ENCODE measurements around the gene PTGER1.

PTGER1 gene

DNA sequence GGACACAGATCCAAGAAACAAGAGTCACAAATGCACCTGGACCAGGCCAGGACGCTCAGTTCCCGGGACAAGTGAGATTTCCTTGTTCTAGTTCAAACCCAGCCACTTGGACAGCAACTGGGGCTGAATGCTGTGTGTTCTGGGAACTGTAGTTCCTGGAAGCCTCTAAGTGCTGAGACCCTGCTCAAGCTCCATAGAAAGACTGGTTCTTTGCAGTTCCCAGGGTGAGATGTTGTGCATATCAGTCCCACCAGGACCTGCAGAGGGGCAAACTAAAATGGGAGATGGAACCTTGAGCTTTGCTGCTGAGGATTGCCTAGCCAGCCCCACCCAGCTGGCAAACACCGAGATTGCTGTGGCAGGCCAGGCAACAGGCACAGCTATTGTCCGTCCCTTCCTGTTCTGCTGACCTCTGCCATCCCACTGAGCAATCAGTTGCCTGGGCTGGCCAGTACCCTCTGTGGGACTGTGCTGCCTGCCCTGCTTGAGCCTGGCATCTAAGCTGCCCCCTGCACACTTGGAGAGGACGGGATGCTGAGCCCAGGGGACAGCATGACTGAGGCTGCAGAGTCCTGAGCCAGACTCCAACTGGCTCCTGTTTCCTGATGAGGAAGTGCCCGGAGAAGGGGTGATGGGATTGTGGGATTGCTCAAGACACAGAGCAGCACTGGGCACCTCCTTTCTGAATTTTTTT, 22.2 kb upstream of the PTGER1 start:
- peak in 1 of 2 experiments; percentile 37 for DNase-seq

- no peak for DNase-seq
Observed at GRCh38 chr19:14496834-14497227, 21.7 kb upstream of the PTGER1 start.

DNA sequence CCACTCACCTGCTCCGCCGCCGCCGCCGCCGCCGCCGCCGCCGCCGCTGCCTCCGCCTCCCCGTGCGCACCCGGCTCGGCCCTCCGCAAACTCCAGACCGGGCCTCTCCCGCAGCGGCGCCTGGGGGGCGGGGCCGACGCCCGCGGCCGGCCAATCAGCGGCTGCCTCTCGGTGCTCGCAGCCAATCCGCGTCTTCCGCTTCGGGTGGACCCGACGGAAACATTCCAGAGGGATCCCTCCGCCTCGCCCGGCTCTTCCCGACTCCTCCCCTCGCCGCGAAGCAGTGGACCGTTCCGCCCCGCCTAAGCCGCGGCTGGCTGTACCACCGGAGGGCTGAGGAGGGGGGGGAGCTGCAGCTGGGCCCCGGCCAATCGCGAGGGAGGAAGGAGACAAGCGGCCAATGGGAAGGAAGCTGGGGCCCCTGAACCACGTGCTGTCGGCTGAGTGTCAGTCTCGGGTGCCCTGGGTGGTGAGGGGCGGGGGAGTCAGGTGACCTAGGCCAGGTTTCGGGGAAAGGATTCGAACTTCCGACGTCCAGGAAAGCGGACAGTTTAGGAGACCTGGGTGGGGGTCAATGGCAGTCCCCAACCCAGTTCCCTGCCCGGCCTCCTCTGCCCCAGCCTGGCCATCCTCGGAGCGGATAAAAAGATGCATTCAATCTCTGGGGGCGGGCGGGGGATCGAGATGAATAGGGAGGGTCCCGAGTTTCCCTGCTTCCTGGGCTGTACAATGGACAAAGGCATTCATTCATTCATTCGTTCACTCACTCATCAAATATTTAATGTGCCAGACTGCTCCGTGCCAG, 21.1 kb upstream of the PTGER1 start, which contains the start of gene GIPC1:
Gene GIPC1 (minus strand): TSS at position 99 of the 805 bp plus-strand sequence. CDS start 13,151 bp downstream, outside the sequence.
- DNase-seq = peak; percentile 99

- no peak for DNase-seq
Observed at GRCh38 chr19:14495672-14496028, 20.5 kb upstream of the PTGER1 start.

- DNase-seq = no peak
Observed at GRCh38 chr19:14494910-14495671, 19.9 kb upstream of the PTGER1 start.

- no peak for DNase-seq
Observed at GRCh38 chr19:14494411-14494810, 19.3 kb upstream of the PTGER1 start.

DNA sequence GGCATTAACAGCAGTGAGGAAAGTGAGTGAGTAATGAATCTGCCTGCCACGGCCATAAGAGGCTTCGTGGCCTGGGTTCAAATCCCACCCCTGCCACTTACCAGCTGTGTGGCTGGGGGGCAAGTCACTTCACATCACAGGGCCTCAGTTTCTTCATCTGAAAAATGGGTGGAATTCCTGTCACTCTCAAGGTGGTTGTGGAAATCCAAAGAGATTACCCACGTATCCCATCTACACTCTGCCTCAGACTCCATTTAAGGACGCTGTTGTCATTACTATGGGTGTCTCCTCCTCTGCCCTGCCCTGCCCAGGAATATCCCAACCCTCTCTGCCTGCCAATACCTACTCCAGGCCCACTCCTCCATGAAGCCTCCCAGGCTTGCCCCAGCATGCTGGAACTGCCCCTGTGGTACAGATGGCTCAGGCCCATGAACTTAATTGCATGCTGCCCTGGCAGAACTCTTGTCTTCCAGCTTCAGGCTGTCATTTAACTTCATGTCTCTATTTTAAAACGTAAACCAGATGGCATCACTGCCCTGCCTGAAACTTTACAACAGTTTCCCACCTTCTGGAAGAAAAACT, 17.7 kb upstream of the PTGER1 start:
- DNase-seq = no peak

DNA sequence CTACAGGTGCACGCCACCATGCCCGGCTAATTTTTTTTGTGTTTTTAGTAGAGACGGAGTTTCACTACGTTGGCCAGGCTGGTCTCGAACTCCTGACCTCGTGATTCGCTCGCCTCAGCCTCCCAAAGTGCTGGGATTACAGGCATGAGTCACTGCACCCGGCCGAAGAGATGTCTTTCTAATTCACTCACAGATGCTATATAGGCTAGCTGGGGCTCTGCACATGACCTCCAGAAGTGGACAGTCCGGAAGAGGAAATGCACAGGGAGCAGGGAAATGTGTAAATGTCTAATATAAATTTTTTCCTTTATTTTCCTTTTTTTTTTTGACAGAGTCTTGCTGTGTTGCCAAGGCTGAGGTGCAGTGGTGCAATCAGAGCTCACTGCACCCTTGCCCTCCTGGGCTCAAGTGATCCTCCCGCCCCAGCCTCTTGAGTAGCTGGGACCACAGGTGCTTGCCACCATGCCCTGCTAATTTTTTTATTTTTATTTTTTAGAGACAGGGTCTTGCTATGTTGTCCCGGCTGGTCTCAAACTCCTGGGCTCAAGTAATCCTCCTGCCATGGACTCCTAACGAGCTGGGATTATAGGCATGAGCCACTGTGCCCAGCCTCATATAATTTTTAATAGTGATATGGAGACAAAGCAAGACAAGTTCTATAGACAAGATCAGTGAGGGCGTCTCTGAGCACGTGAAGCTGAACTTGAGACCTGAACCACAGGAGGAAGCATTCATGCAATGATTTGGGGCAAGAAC, 12.4 kb upstream of the PTGER1 start:
- no peak for DNase-seq

DNA sequence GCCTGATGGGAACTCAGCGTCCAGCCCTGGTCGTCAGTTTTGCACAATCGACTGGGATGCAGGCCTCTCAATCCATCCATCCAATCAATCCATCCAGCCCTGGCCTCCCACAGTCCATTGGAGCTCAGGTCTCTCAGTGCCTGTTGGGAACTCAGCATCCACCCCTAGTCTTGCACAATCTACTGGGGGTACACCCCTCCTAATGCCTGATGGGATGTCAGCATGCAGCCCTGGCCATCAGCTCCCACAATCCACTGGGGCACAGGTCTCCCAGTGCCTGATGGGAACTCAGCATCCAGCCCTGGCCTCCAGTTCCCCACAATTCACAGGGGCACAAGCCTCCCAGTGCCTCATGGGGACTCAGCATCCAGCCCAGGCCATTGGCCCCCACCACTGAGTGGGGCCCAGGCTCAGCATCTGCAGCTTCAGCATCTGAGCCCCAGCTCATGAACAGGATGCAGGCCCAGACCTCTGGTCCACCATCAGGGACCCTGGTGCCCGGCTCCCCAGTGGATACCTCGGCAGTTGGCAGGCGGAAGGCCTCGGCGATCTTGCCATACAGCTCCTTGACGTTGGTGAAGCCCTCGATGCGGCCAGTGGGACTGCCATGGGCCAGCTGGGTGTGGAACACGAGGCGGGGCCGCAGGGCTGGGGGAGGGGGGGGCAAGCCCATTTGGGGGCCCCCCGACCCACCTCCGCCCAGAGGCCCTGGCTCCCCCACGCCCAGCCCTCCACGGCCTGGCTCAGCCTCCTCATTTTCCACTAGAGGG, 7.2 kb upstream of the PTGER1 start:
- no peak for DNase-seq

DNA sequence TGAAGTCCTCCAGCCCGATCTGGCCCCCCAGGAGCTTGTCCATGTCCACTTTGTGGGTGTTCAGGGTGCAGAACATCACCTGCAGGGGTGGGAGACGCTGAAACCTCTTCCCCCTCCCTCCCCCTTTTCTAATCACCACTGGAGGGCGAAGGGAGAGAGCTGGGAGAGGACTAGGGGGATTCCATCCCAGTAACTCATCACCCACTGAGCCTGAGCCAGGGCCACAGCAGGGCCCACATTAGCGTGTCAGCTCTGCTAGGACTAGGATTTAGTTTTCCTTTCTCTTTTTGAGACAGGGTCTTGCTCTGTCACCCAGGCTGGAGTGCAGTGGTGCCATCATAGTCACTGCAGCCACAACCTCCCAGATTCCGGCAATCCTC, 5.5 kb upstream of the PTGER1 start:
- DNase-seq = no peak

DNA sequence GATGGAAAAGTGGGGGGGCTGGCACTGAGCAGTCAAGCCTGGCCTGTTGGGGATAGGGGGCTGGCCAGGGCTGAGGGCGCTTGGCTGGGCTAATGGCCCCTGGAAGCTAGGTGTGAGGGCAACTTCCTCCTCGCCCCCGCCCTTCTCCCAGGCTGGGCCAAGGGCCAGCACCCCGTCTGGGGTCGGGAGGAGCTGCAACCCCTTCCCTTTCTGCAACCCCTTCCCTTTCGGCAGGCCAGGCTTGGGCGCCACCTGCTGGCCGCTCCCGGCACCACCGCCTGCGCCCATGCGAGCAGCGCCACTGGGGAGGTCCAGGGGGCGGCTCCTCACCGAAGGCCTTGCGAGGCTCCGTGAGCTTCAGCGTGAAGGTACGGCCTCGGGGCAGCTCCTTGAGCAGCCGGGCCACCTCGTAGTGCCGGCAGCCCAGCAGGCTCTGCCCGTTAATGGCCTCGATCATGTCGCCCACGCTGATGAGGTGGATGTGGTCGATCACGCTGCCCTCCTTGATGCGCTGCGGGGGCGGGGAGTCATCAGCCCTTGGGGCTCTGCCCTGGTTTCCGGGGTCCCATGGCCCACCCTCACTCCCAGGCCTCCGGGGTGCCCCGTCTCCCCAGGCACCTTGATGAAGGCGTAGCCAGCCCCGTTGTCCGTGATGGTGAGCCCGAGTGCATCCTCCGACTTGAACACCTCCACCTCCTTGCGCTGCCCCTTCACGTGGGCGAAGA, 5.0 kb upstream of the PTGER1 start:
- DNase-seq = peak in 1 of 2 experiments; percentile 34

- no peak for DNase-seq
Observed at GRCh38 chr19:14479309-14479974, 4.3 kb upstream of the PTGER1 start.

GRCh38 chr19:14478113-14478545, 3.0 kb upstream of the PTGER1 start:
- DNase-seq = no peak

- no peak for DNase-seq
Observed at GRCh38 chr19:14477418-14478112, 2.4 kb upstream of the PTGER1 start.

DNA sequence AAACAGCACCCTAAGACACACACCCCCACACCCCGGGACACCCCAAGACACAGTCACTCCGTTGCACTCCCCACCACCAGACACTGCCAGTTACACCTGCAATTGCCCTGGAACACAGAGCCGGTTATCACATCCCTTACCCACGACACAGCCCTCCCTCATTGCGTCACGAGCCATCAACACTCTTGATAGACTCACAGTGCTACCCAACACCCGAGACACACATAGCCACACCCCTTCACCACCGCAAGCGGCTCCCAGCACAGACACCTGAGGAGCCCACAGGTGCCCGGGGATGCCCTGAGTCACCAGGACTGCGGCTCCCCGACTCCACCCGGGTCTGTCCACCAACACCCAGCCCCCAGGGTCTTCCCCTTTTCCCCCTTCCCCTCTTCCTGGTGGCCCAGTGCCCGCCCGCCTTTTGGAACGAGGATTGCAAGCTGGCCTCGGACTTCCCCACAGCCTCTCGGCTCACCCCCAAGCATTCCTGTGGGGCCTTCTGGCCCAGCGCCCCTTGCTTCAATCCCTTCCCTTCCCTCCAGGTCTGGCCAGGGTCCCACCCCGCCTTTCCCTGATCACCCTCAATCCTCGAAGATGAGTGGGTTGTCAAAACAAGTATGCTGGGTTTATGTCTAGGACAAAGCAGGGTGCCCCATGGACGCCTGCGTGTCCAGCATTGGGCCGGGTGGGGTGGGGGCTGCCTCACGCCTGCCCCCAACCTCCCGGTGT, 1.7 kb upstream of the PTGER1 start:
- DNase-seq = no peak

GRCh38 chr19:14476327-14476672, 1.1 kb upstream of the PTGER1 start:
- no peak for DNase-seq

GRCh38 chr19:14474827-14475226, 327 bp downstream of the PTGER1 start:
- DNase-seq = no peak

GRCh38 chr19:14473978-14474578, 1.1 kb downstream of the PTGER1 start:
- DNase-seq = peak in 1 of 2 experiments; percentile 26
